K562 (cell line): Measurements from ENCODE around the gene PIK3R2. TPM values are rescaled to one million over a fixed set of nuclear protein-coding genes. Genes with fewer than 3 reads are reported as not detected.

Source experiments
- CCNT2 ChIP-seq: IDR thresholded peaks from 2 replicates; pipeline ENCODE4 v1.6.1; 2011; ENCODE audit warnings: borderline replicate concordance, low read depth, mild to moderate bottlenecking, moderate library complexity, mixed read lengths, low read length; ENCODE audit not compliant: insufficient read length; ENCODE audit errors: extremely low read depth
- CXXC5 ChIP-seq: fragments of 250-450 bp; sonication (Bioruptor Pico); IDR thresholded peaks from 2 replicates; pipeline ENCODE4 v1.8.0; 2022; ENCODE audit warnings: inconsistent platforms, mild to moderate bottlenecking, moderate library complexity
- ELF2 ChIP-seq: fragments of 250-450 bp; sonication (Bioruptor Pico); IDR thresholded peaks from 2 replicates; pipeline ENCODE4 v1.5.0; 2021; ENCODE audit warnings: mild to moderate bottlenecking
- HOMEZ ChIP-seq: fragments of 250-450 bp; sonication (Bioruptor Pico); IDR thresholded peaks from 2 replicates; pipeline ENCODE4 v1.4.0; 2020; ENCODE audit warnings: mild to moderate bottlenecking, moderate library complexity
- HOXB6 ChIP-seq: fragments of 250-450 bp; sonication (Bioruptor Pico); IDR thresholded peaks from 2 replicates; pipeline ENCODE4 v1.5.1; 2022; ENCODE audit warnings: mild to moderate bottlenecking, borderline replicate concordance
- MED1 ChIP-seq: sonication (generic); formaldehyde crosslinking; IDR thresholded peaks from 2 replicates; pipeline ENCODE4 v1.8.1; 2023; ENCODE audit warnings: missing genetic modification reagents, borderline replicate concordance
- STAG1 ChIP-seq: sonication (generic); formaldehyde crosslinking; IDR thresholded peaks from 2 replicates; pipeline ENCODE4 v1.5.0; 2020; ENCODE audit warnings: missing genetic modification reagents, borderline replicate concordance
- ZBTB26 ChIP-seq: fragments of 450-650 bp; formaldehyde crosslinking; IDR thresholded peaks from 2 replicates; pipeline ENCODE4 v1.4.0; 2022; ENCODE audit warnings: missing genetic modification characterization
- ZHX1 ChIP-seq: fragments of 150-350 bp; conservative IDR thresholded peaks from 2 replicates; pipeline ENCODE4 v1.6.1; 2014; ENCODE audit warnings: low read length
- ZNF140 ChIP-seq: fragments of 250-450 bp; sonication (Bioruptor Pico); IDR thresholded peaks from 2 replicates; pipeline ENCODE4 v1.8.0; 2021; ENCODE audit warnings: moderate library complexity, mild to moderate bottlenecking, inconsistent platforms
- ZNF239 ChIP-seq: fragments of 250-450 bp; sonication (Bioruptor Pico); IDR thresholded peaks from 2 replicates; pipeline ENCODE4 v1.4.0; 2020; ENCODE audit warnings: mild to moderate bottlenecking
- ZNF282 ChIP-seq: sonication (generic); formaldehyde crosslinking; IDR thresholded peaks from 2 replicates; pipeline ENCODE4 v1.8.1; 2023; ENCODE audit warnings: missing genetic modification reagents
- ZNF584 ChIP-seq: fragments of 200-800 bp; sonication (Bioruptor generic); IDR thresholded peaks from 2 replicates; pipeline ENCODE4 v1.6.1; 2016; ENCODE audit warnings: low read depth, mild to moderate bottlenecking, missing genetic modification characterization, missing compliant biosample characterization
- ZNF695 ChIP-seq: fragments of 450-650 bp; formaldehyde crosslinking; IDR thresholded peaks from 2 replicates; pipeline ENCODE4 v1.4.0; 2020; ENCODE audit warnings: mild to moderate bottlenecking, moderate library complexity
- polyA plus RNA-seq, 8 experiments: library from polyadenylated mRNA; depleted of rRNA in 4 of 8; stranded (reverse) in 5 of 8; unstranded in 3 of 8; fragments of >200 nt; fragmentation: Nextera tagmentation in 2 of 8; fragmentation: Illumina TruSeq in 1 of 8; extraction: Ambion mirVana in 2 of 8; extraction: Trizol in 1 of 8; gene quantifications; 2 replicates each; pipeline versions ENCODE4 v1.2.1 to v1.2.3, GENCODE V29; 2011 to 2014; ENCODE audit warnings: inconsistent platforms in 1 of 8, missing spikeins in 1 of 8
- total RNA-seq, 7 experiments: library from RNA; depleted of rRNA in 6 of 7; stranded (reverse); fragments of >200 nt in 6 of 7; fragmentation: Illumina TruSeq in 2 of 7; extraction: Trizol in 2 of 7; gene quantifications; 2 replicates each; pipeline versions ENCODE4 v1.2.1 to v1.2.3, GENCODE V29; 2011 to 2021; ENCODE audit warnings: low replicate concordance in 1 of 7
- TF ChIP-seq, protein P1 (sequence below), 2 experiments: fragments of 450-650 bp; conservative IDR thresholded peaks; 2 replicates each; pipeline ENCODE4 v1.6.1; 2017; ENCODE audit warnings: mild to moderate bottlenecking in 2 of 2, moderate library complexity in 2 of 2
- TF ChIP-seq, protein P2 (sequence below), 3 experiments: fragments of 200-800 bp in 1 of 3; sonication (Bioruptor generic) in 1 of 3; sonication (generic) in 1 of 3; formaldehyde crosslinking in 1 of 3; IDR thresholded peaks; 2 replicates each; pipeline versions ENCODE4 v1.6.1 to v1.8.0; 2016 to 2022; ENCODE audit warnings: mild to moderate bottlenecking in 2 of 3, missing compliant biosample characterization in 2 of 3, missing genetic modification characterization in 2 of 3, missing genetic modification reagents in 1 of 3
- TF ChIP-seq, protein P3 (sequence below): sonication (generic); formaldehyde crosslinking; IDR thresholded peaks from 2 replicates; pipeline ENCODE4 v1.8.0; 2022; ENCODE audit warnings: missing genetic modification reagents, mild to moderate bottlenecking, moderate library complexity, borderline replicate concordance

Gene PIK3R2
- total and polyA plus RNA-seq, 9 of the 15 experiments (the other 6 are each of a cell fraction or from before 2014, with no cell fraction given): 0.39 to 37.9 (median 5.3) TPM

DNA sequence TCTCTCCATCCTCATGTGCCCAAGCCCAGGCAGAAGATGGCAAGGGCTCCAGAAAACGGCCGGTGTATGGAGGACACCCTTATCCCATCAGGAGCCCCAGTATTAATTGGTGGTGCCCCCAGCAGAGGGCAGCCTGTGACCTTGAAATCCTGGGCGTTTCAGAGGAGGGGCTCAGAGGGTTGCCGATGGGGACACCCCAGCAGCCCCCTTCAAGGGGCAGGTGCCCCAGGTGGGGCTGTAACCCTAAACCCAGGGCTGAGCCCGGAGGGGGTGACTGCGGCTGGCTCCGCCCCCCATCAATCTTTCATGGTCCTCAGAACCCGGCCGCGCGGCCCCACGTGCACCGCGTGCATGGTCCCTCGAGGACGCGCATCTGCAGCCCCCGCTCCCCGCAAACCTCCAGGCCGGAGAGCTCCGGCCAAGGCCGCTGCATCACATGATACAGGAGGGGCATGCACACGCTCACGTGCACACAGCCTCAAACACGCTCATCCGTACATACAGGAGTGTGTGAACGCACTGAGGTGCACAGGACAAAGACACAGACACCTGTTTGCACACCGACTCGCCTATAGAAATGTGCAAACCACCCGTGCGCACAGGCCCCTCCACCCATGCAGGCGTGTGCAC lies 49.9 kb downstream of the PIK3R2 start (continued):
- TF ChIP-seq, protein P1, sequence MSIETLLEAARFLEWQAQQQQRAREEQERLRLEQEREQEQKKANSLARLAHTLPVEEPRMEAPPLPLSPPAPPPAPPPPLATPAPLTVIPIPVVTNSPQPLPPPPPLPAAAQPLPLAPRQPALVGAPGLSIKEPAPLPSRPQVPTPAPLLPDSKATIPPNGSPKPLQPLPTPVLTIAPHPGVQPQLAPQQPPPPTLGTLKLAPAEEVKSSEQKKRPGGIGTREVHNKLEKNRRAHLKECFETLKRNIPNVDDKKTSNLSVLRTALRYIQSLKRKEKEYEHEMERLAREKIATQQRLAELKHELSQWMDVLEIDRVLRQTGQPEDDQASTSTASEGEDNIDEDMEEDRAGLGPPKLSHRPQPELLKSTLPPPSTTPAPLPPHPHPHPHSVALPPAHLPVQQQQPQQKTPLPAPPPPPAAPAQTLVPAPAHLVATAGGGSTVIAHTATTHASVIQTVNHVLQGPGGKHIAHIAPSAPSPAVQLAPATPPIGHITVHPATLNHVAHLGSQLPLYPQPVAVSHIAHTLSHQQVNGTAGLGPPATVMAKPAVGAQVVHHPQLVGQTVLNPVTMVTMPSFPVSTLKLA (conservative IDR thresholded peaks at IDR 0.05): peak; percentile 85 to 89
- TF ChIP-seq, protein P2, sequence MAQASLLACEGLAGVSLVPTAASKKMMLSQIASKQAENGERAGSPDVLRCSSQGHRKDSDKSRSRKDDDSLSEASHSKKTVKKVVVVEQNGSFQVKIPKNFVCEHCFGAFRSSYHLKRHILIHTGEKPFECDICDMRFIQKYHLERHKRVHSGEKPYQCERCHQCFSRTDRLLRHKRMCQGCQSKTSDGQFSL (CRISPR knock-in tag; IDR thresholded peaks at IDR 0.05): 0 out of 2 replicates have a peak, but pooled peaks have one; percentile 33
- TF ChIP-seq, protein P2 (tag; IDR thresholded peaks at IDR 0.05): no peak
- no peak for TF ChIP-seq MED1 (CRISPR knock-in tag)
- peak; percentile 54 for TF ChIP-seq CXXC5 (CRISPR knock-in tag)
- TF ChIP-seq ZNF140: no peak
- no peak for TF ChIP-seq ZNF584 (CRISPR knock-in tag)
- TF ChIP-seq ZNF282 (CRISPR knock-in tag): no peak
- peak; percentile 15 for TF ChIP-seq CCNT2
- TF ChIP-seq ZNF695 (CRISPR knock-in tag): no peak
- no peak for TF ChIP-seq ELF2 (CRISPR knock-in tag)
- TF ChIP-seq ZBTB26: no peak
- no peak for TF ChIP-seq ZHX1
- no peak for TF ChIP-seq HOXB6
- TF ChIP-seq STAG1 (CRISPR knock-in tag): no peak
- no peak for TF ChIP-seq HOMEZ (CRISPR knock-in tag)
- no peak for TF ChIP-seq ZNF239 (CRISPR knock-in tag)
- TF ChIP-seq, protein P3, sequence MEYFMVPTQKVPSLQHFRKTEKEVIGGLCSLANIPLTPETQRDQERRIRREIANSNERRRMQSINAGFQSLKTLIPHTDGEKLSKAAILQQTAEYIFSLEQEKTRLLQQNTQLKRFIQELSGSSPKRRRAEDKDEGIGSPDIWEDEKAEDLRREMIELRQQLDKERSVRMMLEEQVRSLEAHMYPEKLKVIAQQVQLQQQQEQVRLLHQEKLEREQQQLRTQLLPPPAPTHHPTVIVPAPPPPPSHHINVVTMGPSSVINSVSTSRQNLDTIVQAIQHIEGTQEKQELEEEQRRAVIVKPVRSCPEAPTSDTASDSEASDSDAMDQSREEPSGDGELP: no peak
